ENCODE measurements around the gene TRMT44.

- TF ChIP-seq CTCF (conservative IDR thresholded peaks at IDR 0.05; ENCODE audit: low read depth, low read length) (no peak), POLR2A (IDR thresholded peaks at IDR 0.05; ENCODE audit: low read depth, low read length) (no peak), CEBPB (IDR thresholded peaks at IDR 0.05; ENCODE audit: low read depth, low read length) (no peak), ELK1 (IDR thresholded peaks at IDR 0.05; ENCODE audit: borderline replicate concordance, low read depth, low read length) (no peak), BHLHE40 (IDR thresholded peaks at IDR 0.05; ENCODE audit: low read depth, low read length) (no peak), RAD21 (IDR thresholded peaks at IDR 0.05; ENCODE audit: low read length) (no peak), MAFK (IDR thresholded peaks at IDR 0.05; ENCODE audit: low read depth, low read length) (no peak), USF2 (IDR thresholded peaks at IDR 0.05; ENCODE audit: low read depth, low read length) (no peak)
Observed at GRCh38 chr4:8437281-8437680, 3.3 kb upstream of the TRMT44 start.
